Left ventricle myocardium inferior (tissue), 1 donor: Measurements from ENCODE around the gene NEDD4. TPM values are rescaled to one million over a fixed set of nuclear protein-coding genes. Genes with fewer than 3 reads are reported as not detected.
"Not testable (repeated sequence)": the region's sequence is repeated elsewhere in the genome, so short reads cannot be mapped to it uniquely, and the experiment has no call there.

ENCODE experiments used
- DNase-seq: peaks from one replicate; pipeline ENCODE4 v3.0.0-alpha.2; 2020
- H3K27ac ChIP-seq: fragments of 200-600 bp; replicated peaks from 2 replicates; pipeline ENCODE4 v1.8.0; 2021
- H3K27me3 ChIP-seq: fragments of 200-600 bp; 2 replicates; pipeline ENCODE4 v1.8.0; 2021; ENCODE audit warnings: low read depth
- H3K36me3 ChIP-seq: fragments of 200-600 bp; 2 replicates; pipeline ENCODE4 v1.8.0; 2021
- H3K4me1 ChIP-seq: fragments of 200-600 bp; 2 replicates; pipeline ENCODE4 v1.8.0; 2021
- H3K4me3 ChIP-seq: fragments of 200-600 bp; 2 replicates; pipeline ENCODE4 v1.8.0; 2021; ENCODE audit warnings: mild to moderate bottlenecking, moderate library complexity
- H3K9me3 ChIP-seq: fragments of 200-600 bp; replicated peaks from 2 replicates; pipeline ENCODE4 v1.8.0; 2021
- CTCF ChIP-seq: fragments of 200-600 bp; IDR thresholded peaks from 2 replicates; pipeline ENCODE4 v1.8.0; 2021; ENCODE audit warnings: antibody characterized with exemption, mild to moderate bottlenecking, borderline replicate concordance
- intact Hi-C: fragments of 100-400 bp; cut with micrococcal nuclease; formaldehyde crosslinking; loops from one replicate; pipeline ENCODE4 v1.11.0; 2022
- total RNA-seq: library from RNA; stranded (reverse); fragmentation: NEBNext Ultra II Directional; extraction: Animal tissue kit (Norgen Biotek cat#: 25700); gene quantifications from one replicate; pipeline ENCODE4 v1.2.1, GENCODE V29; 2021
- donor health status: DM: no; HTN: yes; CAD: no; lungs with severe emphysema.

The NEDD4 gene
- total RNA-seq, 1 donor from 2014 or later: 8.1 TPM

GRCh38 chr15:55789066-55789660 lies 204.2 kb downstream of the NEDD4 start:
- no peak overlapping the region for H3K27ac ChIP-seq
- peak; percentile 20 for DNase-seq
- H3K4me1 ChIP-seq: no peaks in the 10 kb centered on the region
- no peaks in the 10 kb centered on the region for H3K36me3 ChIP-seq
- no peaks in the 10 kb centered on the region for H3K9me3 ChIP-seq
- H3K27me3 ChIP-seq: peaks cover 3% of the 10 kb centered on the region
- intact Hi-C loops: no loop called here
- peak; percentile 64 for TF ChIP-seq CTCF
- H3K4me3 ChIP-seq: no peak overlapping the region

DNA sequence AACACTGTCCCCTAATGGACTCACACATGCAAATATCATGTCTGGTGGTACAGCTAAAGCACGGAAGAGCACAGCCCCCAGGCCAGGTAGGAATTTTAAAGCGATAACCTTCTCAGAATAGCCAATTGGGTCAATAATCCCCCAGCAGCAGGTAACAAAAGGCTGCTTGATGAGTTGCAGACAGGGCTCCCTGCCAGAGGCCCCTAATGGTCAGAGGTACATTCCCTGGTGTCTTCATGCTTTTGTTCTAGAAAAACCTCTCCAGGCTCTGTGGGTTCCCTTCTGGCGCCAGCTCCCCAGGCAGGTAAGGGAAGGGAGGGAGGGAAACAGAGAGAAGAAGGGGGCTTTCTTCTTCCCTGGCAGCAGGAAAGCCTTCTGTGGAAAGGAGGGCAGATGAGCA lies 207.1 kb downstream of the NEDD4 start:
- TF ChIP-seq CTCF: no peak
- H3K27me3 ChIP-seq: peaks cover 3% of the 10 kb centered on the region
- intact Hi-C loops: no loop called here

DNA sequence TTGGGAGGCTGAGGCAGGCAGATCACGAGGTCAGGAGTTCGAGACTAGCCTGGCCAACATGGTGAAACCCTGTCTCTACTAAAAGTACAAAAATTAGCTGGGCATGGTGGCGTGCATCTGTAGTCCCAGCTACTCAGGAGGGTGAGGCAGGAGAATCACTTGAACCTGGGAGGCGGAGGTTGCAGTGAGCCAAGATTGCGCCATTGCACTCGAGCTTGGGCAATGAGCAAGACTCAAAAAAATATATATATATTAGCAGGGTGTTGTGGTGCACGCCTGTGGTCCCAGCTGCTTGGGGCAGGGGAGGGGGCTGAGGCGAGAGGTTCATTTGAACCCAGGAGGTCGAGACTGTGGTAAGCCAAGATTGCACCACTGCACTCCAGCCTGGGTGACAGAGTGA lies 207.8 kb downstream of the NEDD4 start:
- H3K4me1 ChIP-seq, H3K9me3 ChIP-seq, intact Hi-C loops, H3K36me3 ChIP-seq, H3K27me3 ChIP-seq, DNase-seq, H3K4me3 ChIP-seq, H3K27ac ChIP-seq: not testable (repeated sequence)

More for the DNA sequence above, 207.1 kb downstream of the NEDD4 start:
- Histone ChIP-seq H3K27ac (no peak overlapping the region), H3K9me3 (peaks cover 3% of the 10 kb centered on the region), H3K4me3 (no peak overlapping the region), H3K4me1 (no peaks in the 10 kb centered on the region), H3K36me3 (no peaks in the 10 kb centered on the region)
- no peak for DNase-seq

- no peak for TF ChIP-seq CTCF
- peaks cover 9% of the 10 kb centered on the region for H3K9me3 ChIP-seq
- H3K27ac ChIP-seq: no peak overlapping the region
- H3K27me3 ChIP-seq: peaks cover 7% of the 10 kb centered on the region
- DNase-seq: no peak
- no peaks in the 10 kb centered on the region for H3K4me1 ChIP-seq
- intact Hi-C loops: no loop called here
- no peaks in the 10 kb centered on the region for H3K36me3 ChIP-seq
- H3K4me3 ChIP-seq: no peak overlapping the region
Observed at GRCh38 chr15:55784286-55784685, 209.1 kb downstream of the NEDD4 start.

DNA sequence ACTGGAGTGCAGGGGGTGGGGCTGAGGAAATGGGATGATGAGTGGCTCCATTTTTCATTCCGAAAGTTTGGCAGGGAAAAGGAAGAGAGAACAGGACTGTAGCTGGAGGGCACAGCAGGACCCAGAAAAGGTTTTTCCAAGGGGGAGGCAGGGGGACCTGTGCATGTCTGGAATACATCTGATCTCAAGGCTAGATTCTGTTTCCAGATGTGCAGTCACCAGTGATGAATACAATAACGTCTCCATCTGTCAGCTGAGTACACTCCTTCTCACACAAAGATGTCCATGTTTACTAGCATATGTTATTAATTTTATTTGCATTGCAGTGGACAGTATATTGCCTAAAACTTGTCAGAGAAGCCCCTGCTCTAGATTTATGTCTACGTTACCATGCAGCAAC lies 210.5 kb downstream of the NEDD4 start:
- intact Hi-C loops: no loop called here
- Histone ChIP-seq H3K27me3 (peaks cover 12% of the 10 kb centered on the region), H3K4me1 (no peaks in the 10 kb centered on the region)

More for the DNA sequence above, 210.5 kb downstream of the NEDD4 start:
- no peak for DNase-seq
- no peak overlapping the region for H3K27ac ChIP-seq
- no peaks in the 10 kb centered on the region for H3K36me3 ChIP-seq
- H3K9me3 ChIP-seq: peaks cover 9% of the 10 kb centered on the region
- no peak for TF ChIP-seq CTCF
- H3K4me3 ChIP-seq: no peak overlapping the region
